Measurements from ENCODE around the gene AP2A2. TPM values are rescaled to one million over a fixed set of nuclear protein-coding genes. Genes with fewer than 3 reads are reported as not detected.

The AP2A2 gene
- total RNA-seq, 2 donors from 2014 or later, result 35.1 to 70.2 TPM

DNA sequence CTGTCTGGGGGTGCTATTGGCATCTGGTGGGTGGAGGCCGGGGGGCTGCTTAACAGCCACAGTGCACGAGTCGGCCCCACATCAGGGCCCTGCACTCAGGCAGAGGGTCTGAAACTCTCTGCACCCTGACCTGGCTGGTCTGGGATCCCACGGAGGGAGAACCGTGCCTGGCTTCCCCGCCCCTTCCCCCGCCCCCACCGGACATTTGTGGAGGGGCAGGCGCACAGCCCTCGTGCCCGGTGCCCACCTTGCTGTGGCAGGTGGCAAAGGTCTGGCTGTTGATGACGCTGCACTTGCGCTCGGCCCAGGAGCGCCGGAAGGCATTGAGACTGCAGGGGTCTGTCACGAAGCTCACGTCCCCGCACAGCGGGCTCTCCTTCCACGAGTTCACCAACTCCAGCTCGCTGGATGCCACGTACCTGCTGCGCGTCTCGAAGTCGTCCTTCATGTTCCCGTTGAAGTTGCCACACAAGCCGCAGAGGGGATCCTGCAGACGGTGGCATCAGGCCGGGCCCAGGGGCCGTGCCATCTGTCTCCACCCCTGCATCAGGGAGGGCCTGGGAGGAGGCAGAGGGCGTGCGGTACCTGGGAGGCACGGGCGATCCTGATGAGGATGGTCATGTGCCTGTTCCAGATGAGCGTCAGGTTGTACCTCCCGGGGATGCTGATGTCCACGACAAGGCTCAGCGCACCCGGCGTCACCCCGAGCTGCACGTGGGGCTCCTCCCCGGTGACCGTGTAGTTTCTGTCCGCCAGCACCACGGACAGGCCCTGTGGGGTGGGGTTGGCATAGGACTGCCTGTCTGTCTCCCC is 99.1 kb downstream of the AP2A2 start:
- H3K4me1 ChIP-seq (replicated peaks), result no peaks in the 10 kb centered on the region
- H3K9me3 ChIP-seq, result no peaks in the 10 kb centered on the region
- no peaks in the 10 kb centered on the region for H3K36me3 ChIP-seq
- TF ChIP-seq POLR2AphosphoS5 (IDR thresholded peaks at IDR 0.05) (no peak), POLR2A (IDR thresholded peaks at IDR 0.05) (no peak)
- TF ChIP-seq, protein P1, sequence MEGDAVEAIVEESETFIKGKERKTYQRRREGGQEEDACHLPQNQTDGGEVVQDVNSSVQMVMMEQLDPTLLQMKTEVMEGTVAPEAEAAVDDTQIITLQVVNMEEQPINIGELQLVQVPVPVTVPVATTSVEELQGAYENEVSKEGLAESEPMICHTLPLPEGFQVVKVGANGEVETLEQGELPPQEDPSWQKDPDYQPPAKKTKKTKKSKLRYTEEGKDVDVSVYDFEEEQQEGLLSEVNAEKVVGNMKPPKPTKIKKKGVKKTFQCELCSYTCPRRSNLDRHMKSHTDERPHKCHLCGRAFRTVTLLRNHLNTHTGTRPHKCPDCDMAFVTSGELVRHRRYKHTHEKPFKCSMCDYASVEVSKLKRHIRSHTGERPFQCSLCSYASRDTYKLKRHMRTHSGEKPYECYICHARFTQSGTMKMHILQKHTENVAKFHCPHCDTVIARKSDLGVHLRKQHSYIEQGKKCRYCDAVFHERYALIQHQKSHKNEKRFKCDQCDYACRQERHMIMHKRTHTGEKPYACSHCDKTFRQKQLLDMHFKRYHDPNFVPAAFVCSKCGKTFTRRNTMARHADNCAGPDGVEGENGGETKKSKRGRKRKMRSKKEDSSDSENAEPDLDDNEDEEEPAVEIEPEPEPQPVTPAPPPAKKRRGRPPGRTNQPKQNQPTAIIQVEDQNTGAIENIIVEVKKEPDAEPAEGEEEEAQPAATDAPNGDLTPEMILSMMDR (IDR thresholded peaks at IDR 0.05), result no peak
- intact Hi-C loops (cut with DNase I), result no loop called here
- no peaks in the 10 kb centered on the region for H3K27me3 ChIP-seq (replicated peaks; ENCODE audit: insufficient read depth)
- H3K4me3 ChIP-seq, result no peak overlapping the region
- 85% methylated on average over 40 of the region's 48 CpGs for WGBS
- no peak for DNase-seq (ENCODE audit: low spot score)
- H3K27ac ChIP-seq, result no peak overlapping the region

DNA sequence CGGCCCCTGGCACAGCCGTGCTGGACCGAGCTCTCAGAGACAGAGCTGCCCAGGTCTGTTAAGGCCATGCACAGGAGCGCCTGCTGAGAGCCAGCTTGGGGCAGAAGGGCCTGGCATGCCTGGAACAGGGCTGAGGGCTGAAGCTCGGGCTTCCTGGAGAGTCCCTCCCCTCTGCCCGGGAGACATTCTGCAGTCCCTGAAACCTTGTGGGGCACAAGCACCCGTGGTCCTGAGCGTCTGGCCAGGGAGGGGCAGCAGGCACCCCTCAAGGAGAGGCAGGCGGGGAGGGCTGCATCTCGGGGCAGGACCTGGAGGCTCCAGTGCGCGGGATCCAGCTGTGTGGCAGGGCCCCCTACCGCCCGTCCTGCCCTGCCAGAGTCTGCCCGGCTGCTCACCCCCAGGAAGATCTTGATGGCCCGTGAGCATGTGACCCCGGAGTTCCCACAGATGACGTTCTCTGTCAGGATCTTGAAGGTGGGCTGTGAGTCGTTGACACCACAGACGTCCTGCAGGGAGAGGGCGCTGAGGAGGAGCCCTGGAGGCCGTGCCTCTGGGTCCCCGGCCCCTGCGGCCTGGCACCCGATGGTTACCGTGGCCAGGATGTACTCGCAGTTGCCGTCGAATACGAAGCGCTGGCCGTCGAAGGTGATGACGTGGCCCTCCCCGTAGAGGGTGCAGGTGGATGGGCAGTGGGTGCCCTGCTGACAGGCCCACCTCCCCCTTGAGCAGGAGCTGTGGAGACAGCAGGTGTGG is 99.9 kb downstream of the AP2A2 start:
- Histone ChIP-seq H3K27me3 (replicated peaks; ENCODE audit: insufficient read depth) (no peaks in the 10 kb centered on the region), H3K27ac (no peak overlapping the region), H3K4me1 (replicated peaks) (no peaks in the 10 kb centered on the region), H3K9me3 (no peaks in the 10 kb centered on the region), H3K4me3 (no peak overlapping the region), H3K36me3 (no peaks in the 10 kb centered on the region)
- intact Hi-C loops (cut with DNase I), result no loop called here
- 70% methylated on average over 23 of the region's 35 CpGs for WGBS
- DNase-seq (ENCODE audit: low spot score), result no peak
- TF ChIP-seq POLR2AphosphoS5 (IDR thresholded peaks at IDR 0.05) (no peak), POLR2A (IDR thresholded peaks at IDR 0.05) (no peak)
- TF ChIP-seq, protein P1 (IDR thresholded peaks at IDR 0.05), result no peak

DNA sequence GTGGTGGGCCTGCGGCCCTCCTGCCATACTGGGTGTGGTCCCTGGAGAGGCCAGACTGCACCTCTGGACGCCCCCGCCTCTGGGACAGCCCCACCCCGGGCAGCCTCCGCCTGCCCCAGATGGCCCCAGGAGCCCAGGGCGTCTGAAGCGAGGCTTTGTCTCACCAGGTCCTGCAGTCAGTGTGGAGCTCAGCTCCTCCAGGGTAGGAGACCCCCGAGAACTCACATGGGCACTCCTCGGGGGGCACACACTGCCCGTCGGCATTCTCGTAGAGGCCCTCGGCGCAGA is 100.4 kb downstream of the AP2A2 start:
- intact Hi-C loops (cut with DNase I), result no loop called here
- H3K4me3 ChIP-seq, result no peak overlapping the region
- 91% methylated on average over 13 of the region's 14 CpGs for WGBS
- H3K9me3 ChIP-seq, result no peaks in the 10 kb centered on the region
- no peaks in the 10 kb centered on the region for H3K27me3 ChIP-seq (replicated peaks; ENCODE audit: insufficient read depth)
- H3K36me3 ChIP-seq, result no peaks in the 10 kb centered on the region
- H3K27ac ChIP-seq, result no peak overlapping the region
- TF ChIP-seq POLR2AphosphoS5 (IDR thresholded peaks at IDR 0.05) (no peak), POLR2A (IDR thresholded peaks at IDR 0.05) (no peak)
- TF ChIP-seq, protein P1 (IDR thresholded peaks at IDR 0.05), result no peak
- H3K4me1 ChIP-seq (replicated peaks), result no peaks in the 10 kb centered on the region
- DNase-seq (ENCODE audit: low spot score), result no peak

DNA sequence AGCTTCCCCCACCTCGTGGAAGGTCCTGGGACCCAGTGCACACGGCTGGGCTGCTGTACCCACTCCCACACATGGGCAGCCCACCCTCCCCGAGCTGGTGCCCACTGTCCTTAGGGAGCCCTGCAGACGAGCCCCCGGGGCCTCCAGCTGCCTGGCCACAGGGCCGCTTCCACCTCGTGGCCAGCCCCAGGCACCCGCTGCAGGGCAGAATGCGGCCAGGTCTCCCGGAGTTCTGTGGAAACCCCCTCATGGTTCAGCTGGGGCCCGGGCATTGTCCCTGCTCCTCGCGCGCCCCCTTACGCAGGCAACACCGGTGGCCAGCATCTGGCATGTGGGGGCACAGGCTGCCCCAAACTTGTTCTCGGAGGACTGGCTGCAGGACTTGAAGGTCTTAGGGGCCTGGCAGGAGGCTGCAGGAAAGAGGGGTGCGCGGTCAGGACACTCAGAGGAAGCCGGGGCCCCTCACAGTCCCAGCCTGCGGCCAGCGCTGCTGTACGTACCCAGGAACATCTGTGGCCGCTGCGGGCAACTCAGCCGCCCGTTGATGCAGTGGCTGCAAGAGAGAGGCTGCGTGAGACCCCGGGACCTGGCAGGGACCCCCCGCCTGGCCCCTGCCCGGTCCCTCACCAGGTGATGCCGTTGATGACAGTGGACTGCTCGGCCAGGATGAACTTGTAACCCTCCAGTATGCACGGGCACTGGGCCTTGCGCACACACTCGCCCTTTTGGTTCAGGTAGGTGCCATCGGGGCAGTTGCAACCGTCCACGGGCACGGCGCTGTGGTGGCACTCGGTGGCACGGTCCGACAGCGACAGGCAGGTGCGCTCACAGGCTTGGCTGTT is 101.2 kb downstream of the AP2A2 start:
- Histone ChIP-seq H3K4me1 (replicated peaks) (no peaks in the 10 kb centered on the region), H3K9me3 (no peaks in the 10 kb centered on the region), H3K27ac (no peak overlapping the region), H3K36me3 (no peaks in the 10 kb centered on the region), H3K4me3 (no peak overlapping the region), H3K27me3 (replicated peaks; ENCODE audit: insufficient read depth) (no peaks in the 10 kb centered on the region)
- TF ChIP-seq POLR2A (IDR thresholded peaks at IDR 0.05) (no peak), POLR2AphosphoS5 (IDR thresholded peaks at IDR 0.05) (no peak)
- TF ChIP-seq, protein P1 (IDR thresholded peaks at IDR 0.05), result no peak
- intact Hi-C loops (cut with DNase I), result no loop called here
- DNase-seq (ENCODE audit: low spot score), result no peak
- 92% methylated on average over 34 of the region's 46 CpGs for WGBS

Data from prostate gland (tissue), 2 donors.